Vagina (tissue), 2 donors: ENCODE results near the gene TNIP1.

Experiments used
- POLR2A ChIP-seq, 2 donors: fragments of 450-650 bp; IDR thresholded peaks; one replicate each; pipeline ENCODE4 v1.6.1; 2017; ENCODE audit warnings: antibody characterized with exemption in 2 of 2, mild to moderate bottlenecking in 2 of 2, moderate library complexity in 2 of 2
- POLR2AphosphoS5 ChIP-seq, 2 donors: sonication (generic); formaldehyde crosslinking; IDR thresholded peaks; one replicate each; pipeline ENCODE4 v1.9.0; 2017; ENCODE audit warnings: antibody characterized with exemption in 2 of 2, mild to moderate bottlenecking in 2 of 2, low read depth in 1 of 2; ENCODE audit not compliant: insufficient read depth in 1 of 2
- TF ChIP-seq, protein P1 (sequence below), 3 experiments: fragments of 450-650 bp in 2 of 3; fragments of 200-600 bp in 1 of 3; sonication (generic) in 1 of 3; IDR thresholded peaks; one replicate each; pipeline ENCODE4 v1.5.1; 2017 to 2019; ENCODE audit warnings: antibody characterized with exemption in 3 of 3, mild to moderate bottlenecking in 2 of 3, moderate library complexity in 2 of 3

DNA sequence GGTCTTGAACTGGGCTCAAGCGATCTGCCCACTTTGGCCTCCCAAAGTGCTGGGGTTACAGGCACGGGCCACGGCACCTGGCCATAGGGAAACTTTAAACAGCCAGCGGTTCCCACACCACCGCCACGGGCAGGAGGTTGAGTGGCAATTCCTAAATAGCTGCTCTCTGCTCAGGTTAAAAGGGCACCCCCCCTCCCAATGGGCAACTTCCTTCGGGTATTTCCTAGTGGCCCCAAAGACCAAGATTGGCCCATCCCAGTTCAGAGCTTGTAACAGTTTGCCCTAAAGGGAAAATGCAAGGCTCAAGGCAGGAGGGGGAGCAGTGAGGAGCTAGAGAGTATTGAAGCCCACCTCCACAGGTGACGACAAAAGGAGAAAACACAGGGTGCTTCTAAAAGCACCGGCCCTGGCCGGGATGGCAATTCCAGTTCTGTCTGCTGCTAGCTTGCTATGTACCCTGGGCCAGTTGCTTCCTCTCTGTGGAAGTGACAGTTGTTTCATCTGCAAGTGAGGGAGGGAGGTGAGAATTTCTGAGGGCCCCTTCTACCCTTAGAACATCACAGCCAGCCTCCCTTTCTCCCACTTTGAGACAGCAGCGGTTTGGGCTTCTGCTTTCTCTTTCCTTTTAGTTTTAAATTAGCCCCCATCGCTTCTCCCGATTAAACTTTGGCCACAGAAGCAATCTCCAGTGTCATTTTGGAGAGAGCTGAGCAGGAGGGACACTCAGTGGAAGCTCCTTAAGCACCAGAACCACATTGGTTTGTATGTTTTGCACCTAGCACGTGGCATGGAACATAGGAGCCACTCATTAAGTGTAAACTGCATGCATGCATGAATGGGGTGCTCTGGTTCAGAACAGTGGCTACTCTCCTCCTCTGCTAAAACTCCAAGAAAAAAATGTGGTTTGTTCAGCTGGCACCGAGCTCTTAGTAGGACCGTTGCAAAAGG lies 17.3 kb upstream of the TNIP1 start:
- TF ChIP-seq, protein P1, sequence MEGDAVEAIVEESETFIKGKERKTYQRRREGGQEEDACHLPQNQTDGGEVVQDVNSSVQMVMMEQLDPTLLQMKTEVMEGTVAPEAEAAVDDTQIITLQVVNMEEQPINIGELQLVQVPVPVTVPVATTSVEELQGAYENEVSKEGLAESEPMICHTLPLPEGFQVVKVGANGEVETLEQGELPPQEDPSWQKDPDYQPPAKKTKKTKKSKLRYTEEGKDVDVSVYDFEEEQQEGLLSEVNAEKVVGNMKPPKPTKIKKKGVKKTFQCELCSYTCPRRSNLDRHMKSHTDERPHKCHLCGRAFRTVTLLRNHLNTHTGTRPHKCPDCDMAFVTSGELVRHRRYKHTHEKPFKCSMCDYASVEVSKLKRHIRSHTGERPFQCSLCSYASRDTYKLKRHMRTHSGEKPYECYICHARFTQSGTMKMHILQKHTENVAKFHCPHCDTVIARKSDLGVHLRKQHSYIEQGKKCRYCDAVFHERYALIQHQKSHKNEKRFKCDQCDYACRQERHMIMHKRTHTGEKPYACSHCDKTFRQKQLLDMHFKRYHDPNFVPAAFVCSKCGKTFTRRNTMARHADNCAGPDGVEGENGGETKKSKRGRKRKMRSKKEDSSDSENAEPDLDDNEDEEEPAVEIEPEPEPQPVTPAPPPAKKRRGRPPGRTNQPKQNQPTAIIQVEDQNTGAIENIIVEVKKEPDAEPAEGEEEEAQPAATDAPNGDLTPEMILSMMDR (IDR thresholded peaks at IDR 0.05) = no peak
- TF ChIP-seq POLR2AphosphoS5 (IDR thresholded peaks at IDR 0.05; ENCODE audit: insufficient read depth in 1 of 2, low read depth in 1 of 2) (no peak), POLR2A (IDR thresholded peaks at IDR 0.05) (no peak)
